ENCODE data around the gene SPCS2.
"Not testable (repeated sequence)": the region's sequence is repeated elsewhere in the genome, so short reads cannot be mapped to it uniquely, and the experiment has no call there.

SPCS2 gene

DNA sequence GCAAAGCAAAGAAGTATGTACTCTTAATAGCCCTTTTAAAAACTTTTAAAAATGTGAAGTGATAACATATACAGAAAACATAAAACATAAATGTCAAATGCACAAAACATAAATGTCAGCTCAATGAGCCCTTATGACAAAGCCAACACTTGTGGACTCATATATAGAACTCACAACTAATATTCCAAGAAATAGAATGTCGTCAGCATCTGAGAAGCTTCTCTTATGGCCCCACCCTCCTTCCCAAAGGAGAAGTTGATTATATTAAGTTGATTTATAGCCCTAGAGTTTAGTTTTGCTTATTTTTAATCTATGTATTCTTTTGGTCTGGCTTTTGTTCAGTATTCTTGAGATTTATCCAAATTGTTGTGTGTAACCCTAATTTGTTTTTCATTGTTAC lies 53.5 kb downstream of the SPCS2 start:
- DNase-seq, result no peak

DNA sequence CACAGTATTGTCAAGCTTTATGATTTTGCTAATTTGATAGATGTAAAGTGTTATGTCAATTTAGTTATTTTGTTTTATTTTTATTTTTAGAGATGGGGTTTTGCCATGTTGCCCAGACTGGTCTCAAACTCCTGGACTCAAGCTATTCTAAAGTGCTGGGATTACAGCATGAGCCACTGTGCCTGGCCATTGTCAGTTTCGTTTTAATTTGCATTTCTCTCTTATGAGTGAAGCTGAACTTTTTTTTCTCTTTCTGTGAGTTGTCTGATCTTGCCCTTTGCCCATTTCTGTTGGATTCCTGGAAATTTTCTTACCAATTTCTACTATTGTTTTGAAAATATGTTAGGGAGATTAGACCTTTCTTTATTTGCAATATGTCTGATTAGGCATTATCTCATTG lies 55.1 kb downstream of the SPCS2 start:
- no peak for DNase-seq

DNA sequence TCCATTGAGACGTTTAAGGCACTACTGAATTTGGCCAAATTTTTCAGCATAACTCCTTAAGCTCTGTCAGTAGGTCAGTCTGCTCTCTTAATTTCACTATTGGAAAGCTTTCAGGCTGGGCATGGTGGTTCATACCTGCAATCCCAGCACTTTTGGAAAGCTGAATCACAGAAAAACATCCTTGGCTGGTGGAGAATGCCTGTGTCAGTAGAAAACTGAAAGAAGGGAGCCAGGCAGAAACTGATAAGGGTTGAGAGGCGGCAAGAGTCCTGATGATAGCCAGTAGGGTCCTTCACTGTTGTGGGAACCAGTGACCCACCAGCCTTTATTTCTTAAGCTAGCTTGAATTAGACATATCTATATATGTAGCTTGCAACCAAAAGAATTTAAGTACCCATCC lies 62.3 kb downstream of the SPCS2 start:
- DNase-seq, result no peak

DNA sequence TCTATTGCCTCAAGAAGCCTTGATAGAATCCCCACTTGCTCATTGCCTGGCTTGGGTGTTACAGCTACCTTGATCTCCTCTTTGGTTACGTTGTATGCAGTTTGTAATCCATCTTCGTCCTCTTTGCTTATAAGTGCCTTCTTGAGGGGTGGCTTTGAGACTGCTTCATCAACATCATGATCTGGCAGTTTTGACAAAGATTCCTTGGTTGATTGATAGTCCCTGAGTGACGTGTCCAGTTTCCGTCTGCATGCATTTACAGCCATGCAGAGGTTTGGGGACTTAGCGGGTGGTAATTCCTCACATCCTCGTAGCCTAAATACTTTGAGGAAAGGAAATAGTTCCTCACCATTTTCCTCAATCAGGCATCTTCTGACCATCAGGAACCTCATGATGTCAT lies 62.8 kb downstream of the SPCS2 start:
- DNase-seq, result no peak

DNA sequence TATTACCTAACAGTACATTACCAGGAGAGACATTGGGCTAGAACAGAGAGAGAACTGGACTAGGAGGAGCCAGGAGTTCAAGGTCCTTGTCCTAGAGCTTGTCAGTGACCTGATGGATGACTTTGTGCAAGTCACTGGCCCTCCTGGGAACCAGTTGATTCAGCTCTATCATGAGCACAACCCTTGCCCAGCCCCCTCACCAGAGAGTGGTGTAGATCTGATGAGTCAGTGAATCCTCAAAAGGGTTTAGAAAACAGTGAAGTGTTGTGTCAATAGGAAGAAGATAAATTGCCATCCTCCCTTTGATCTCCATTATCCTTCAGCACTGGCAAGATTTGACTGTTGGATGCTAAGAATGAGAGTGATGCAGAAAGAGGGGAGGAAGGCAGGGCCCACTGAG lies 64.0 kb downstream of the SPCS2 start:
- no peak for DNase-seq

DNA sequence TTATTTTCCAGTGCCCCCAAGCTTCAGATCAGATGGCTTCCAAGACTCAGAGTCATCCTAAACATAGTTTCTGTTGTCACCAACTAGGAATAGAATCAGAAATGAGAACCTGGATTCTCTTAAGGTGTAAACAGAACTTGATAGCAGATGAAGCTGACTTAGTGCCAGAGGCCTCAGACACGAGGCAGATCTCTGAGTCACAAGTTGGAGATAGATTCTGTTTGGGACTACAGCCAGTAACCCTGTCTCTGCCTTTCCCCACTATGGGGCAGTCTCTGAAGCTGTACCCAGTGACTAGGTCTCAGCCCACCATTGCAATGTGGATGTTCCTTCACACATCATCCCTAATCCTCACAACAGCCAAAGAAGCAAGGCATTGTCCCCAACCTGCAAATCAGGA lies 65.1 kb downstream of the SPCS2 start:
- DNase-seq, result no peak

DNA sequence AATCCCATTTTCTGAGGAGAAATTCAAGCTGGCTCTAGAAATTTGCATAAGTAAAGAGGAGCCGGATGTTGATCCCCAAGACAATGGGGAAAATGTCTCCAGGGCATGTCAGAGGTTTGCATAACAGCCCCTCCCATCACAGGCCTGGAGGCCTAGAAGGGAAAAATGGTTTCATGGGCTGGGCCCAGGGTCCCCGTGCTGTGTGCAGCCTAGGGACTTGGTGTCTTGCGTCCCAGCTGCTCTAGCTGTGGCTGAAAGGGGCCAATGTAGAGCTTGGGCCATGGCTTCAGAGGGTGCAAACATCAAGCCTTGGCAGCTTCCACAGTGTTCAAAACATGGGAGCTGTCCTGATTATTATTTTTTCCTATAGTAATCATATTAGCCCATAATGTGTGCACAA lies 70.1 kb downstream of the SPCS2 start:
- not testable (repeated sequence) for DNase-seq

DNA sequence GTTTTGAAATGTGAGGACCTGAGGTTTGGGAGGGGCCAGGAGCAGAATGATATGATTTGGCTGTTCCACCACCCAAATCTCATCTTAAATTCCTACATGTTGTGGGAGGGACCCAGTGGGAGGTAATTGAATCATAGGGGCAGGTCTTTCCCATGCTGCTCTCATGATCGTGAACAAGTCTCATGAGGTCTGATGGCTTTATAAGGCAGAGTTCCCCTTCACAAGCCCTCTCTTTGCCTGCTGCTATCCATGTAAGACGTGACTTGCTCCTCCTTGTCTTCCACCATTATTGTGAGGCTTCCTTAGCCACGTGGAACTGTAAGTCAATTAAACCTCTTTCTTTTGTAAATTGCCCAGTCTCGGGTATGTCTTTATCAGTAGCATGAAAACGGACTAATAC lies 71.3 kb downstream of the SPCS2 start:
- not testable (repeated sequence) for DNase-seq

DNA sequence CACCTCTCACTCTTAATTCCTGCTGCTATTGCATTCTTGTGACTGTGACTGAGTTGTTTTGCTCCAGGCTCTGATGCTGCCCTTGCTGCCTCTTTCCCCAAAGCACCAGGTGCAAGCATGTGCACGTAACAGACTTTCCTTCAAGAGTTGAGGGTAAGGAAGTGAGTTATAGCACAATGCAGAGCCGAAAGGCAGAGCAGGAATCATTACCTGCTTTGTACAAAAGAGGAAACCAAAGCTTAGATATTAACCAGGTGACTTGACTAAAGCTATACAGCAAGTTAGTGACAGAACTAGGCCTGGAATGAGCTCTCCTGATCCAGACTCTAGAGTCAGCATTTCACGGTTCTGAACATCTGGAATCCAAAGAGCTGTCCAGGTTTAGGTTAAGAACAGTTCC lies 73.2 kb downstream of the SPCS2 start:
- no peak for DNase-seq

DNA sequence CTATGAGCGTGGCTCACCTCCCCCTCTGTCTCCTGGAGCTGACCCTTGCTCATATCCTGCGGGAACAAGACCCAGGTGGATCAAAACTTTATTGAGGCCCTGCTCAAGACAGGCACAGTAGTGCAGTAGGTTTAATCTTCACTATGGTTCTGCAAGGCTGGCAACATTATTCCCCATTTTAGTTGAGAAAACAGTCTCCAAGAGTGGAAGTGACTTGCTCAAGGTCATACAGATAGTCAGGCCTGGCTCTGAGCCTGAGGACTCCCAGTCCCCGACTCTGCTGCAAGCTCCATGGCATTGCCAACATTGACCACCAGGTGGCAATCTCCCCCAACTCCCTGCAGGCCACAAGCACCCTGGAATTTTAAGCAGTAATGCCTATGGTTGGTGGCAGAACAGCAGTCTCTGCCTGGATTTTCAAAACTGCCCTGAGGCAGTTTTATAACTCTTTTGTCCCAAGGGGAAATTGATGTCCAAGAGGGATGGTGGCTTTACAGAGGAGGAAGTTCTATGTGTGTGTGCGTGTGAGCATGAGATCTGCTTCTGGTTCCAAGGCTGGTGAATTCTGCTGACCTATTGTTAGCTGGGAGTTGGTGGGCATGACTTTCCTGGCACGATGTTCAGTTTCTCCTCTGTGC lies 73.8 kb downstream of the SPCS2 start:
- peak; percentile 86 for DNase-seq

DNA sequence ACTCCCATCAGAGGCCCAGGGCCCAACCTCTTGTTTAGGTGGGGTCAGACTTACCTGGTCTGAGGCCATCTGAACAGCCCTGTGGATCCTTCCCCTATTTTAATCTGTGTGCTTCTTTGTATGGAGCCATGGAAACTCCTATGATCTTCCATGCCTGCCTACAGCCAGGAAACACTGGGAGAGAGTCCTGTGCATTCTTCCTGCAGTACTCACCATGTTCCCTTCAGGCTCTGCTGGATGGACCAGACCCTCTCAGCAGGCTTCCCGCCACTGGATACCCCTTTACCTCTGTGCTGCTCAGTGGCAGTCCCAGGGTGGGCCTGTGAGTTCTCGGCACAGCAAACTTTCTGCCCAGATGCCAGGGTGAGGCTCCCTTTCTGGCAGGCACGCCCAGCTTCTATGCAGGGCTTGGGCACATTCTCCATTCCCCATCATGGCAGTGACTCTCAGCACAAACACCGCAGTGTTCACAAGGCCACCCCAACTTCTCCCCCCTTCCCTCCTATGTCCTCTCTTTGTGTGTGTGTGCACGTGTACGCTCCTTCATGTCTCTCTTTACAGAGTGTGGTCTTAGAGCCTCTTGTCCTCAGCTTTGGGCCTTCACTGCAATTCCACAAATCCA lies 74.5 kb downstream of the SPCS2 start:
- no peak for DNase-seq

DNA sequence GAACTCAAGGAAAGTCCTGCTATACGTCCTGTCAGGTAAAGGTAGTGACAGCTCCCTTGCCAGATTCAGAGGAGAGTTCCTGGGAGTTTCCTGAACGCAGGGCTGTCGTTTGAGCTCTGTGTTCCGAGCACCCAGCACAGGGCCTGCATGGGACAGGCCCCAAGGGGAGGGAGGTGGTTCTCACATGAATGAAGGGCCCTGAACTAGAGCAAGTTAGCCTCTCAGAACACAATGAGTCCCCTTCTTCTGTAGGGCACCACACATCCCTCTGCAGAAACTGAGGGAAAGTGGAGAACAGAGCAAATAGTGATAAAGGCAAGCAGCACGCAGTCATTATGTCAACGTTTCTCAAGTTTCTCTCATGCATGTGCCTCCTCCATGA lies 75.0 kb downstream of the SPCS2 start:
- DNase-seq, result peak; percentile 29

DNA sequence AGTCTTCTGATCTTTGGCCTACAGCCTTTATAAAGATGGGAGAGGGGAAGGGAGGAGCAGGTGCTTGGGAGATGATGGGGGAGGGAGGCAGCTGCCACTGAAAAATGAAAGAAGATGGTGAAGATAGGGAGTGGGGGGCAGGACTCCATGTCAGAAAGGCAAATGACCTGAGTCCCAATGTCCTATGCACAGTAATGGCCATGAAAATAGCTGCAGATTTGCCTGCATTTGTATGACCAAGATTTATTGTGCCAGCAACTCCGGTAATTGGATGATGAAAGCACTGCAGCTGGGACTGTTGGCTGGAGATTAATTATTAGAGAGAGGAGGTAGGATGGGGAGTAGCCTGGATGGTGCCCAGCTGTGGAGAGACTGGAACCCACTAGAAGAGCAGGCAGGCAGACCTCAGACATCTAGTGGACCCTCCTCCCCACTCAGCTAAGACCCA lies 75.7 kb downstream of the SPCS2 start:
- DNase-seq, result no peak

DNA sequence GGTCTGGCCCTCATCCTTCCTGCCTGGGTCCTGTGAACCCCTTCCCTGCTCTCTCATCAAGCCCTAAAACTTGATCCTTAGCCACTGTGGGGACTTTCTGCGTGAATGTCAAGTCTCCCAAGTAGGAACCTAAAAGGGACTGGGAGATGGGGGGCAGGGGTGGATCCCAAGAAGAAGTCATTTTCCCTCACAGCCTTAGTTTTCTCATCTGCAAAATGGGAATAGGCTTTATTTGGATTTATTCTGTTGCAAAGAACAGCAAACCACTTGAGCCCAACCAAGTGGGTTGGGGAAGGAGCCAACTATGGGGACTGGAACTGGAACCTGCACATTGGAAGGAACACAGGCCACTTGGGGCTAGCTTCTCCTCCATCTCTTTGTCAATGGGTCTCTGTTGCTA lies 76.5 kb downstream of the SPCS2 start:
- DNase-seq, result no peak

DNA sequence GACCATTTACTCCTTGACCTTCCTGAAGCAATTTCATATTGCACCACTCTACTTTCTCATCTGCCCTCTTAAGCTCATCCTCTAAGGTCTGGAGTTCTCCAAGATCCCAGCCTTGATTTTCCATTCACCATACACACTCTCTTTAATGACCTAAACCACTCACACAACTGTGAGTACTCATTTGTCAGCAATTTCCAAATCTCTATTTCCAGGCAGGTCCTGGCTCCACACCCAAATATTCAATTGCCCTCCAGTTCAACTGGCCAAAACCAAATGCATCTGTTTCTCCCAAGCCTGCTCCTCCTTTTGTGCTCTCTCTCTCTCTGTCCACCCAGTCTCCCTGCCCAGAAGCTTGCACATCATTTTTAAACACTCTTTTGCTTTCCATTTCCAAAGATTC lies 79.3 kb downstream of the SPCS2 start:
- DNase-seq, result no peak

Measured in midbrain (tissue), 1 donor.